Neuronal stem cell (in vitro differentiated cells): Measurements from ENCODE around the gene DEFB108B. TPM values are rescaled to one million over a fixed set of nuclear protein-coding genes. Genes with fewer than 3 reads are reported as not detected.
"Not testable (repeated sequence)": the region's sequence is repeated elsewhere in the genome, so short reads cannot be mapped to it uniquely, and the experiment has no call there.

Experiments used
- DNase-seq: peaks from one replicate; pipeline ENCODE4 v3.0.0-alpha.2; 2013; ENCODE audit warnings: low spot score
- H2AFZ ChIP-seq: one replicate; pipeline ENCODE4 v1.6.1; 2013; ENCODE audit warnings: mild to moderate bottlenecking, low read length, inconsistent platforms
- H2AK5ac ChIP-seq: 2 replicates; pipeline ENCODE4 v1.6.1; 2013; ENCODE audit warnings: low read depth, mild to moderate bottlenecking, inconsistent platforms, low read length, moderate library complexity, mixed read lengths
- H2BK120ac ChIP-seq: 2 replicates; pipeline ENCODE4 v1.6.1; 2013; ENCODE audit warnings: low read depth, mild to moderate bottlenecking, inconsistent platforms, low read length, moderate library complexity, mixed read lengths
- H2BK12ac ChIP-seq: one replicate; pipeline ENCODE4 v1.6.1; 2013; ENCODE audit warnings: low read length, inconsistent platforms
- H2BK15ac ChIP-seq: 2 replicates; pipeline ENCODE4 v1.6.1; 2013; ENCODE audit warnings: mild to moderate bottlenecking, low read length, inconsistent platforms, mixed read lengths
- H2BK5ac ChIP-seq: one replicate; pipeline ENCODE4 v1.6.1; 2013; ENCODE audit warnings: inconsistent platforms, mild to moderate bottlenecking, low read length, moderate library complexity
- H3K14ac ChIP-seq: one replicate; pipeline ENCODE4 v1.6.1; 2013; ENCODE audit warnings: low read length, inconsistent platforms
- H3K18ac ChIP-seq: 2 replicates; pipeline ENCODE4 v1.6.1; 2013; ENCODE audit warnings: low read length, inconsistent platforms
- H3K23ac ChIP-seq: 2 replicates; pipeline ENCODE4 v1.6.1; 2013; ENCODE audit warnings: low read depth, mild to moderate bottlenecking, mixed read lengths, low read length, inconsistent platforms; ENCODE audit not compliant: poor library complexity
- H3K27ac ChIP-seq: replicated peaks from 3 replicates; pipeline ENCODE4 v1.5.1; 2013; ENCODE audit warnings: low read length, inconsistent platforms
- H3K27me3 ChIP-seq, 3 experiments: 2 replicates each; pipeline ENCODE4 v1.6.1; 2013; ENCODE audit warnings: low read length in 3 of 3, mild to moderate bottlenecking in 2 of 3, inconsistent platforms in 1 of 3, low read depth in 1 of 3, mixed read lengths in 1 of 3, moderate library complexity in 1 of 3; ENCODE audit not compliant: control insufficient read depth in 3 of 3, insufficient read depth in 3 of 3
- H3K36me3 ChIP-seq, 2 donors: replicated peaks in 1 of 2; 2 replicates each; pipeline ENCODE4 v1.6.1; 2013; ENCODE audit warnings: low read length in 2 of 2; ENCODE audit not compliant: control insufficient read depth in 2 of 2, insufficient read depth in 2 of 2
- H3K4ac ChIP-seq: 2 replicates; pipeline ENCODE4 v1.6.1; 2013; ENCODE audit warnings: inconsistent platforms, mild to moderate bottlenecking, low read length, moderate library complexity
- H3K4me1 ChIP-seq, 2 donors: 1 replicate in 1 of 2; 2 replicates in 1 of 2; pipeline ENCODE4 v1.6.1; 2013; ENCODE audit warnings: low read length in 2 of 2, low read depth in 1 of 2; ENCODE audit not compliant: control insufficient read depth in 2 of 2, insufficient read depth in 1 of 2
- H3K4me2 ChIP-seq: one replicate; pipeline ENCODE4 v1.6.1; 2013; ENCODE audit warnings: mild to moderate bottlenecking, low read length, inconsistent platforms; ENCODE audit not compliant: insufficient read depth, poor library complexity, severe bottlenecking
- H3K4me3 ChIP-seq, 2 donors: 2 replicates each; pipeline ENCODE4 v1.5.1; 2013; ENCODE audit warnings: low read length in 2 of 2, mild to moderate bottlenecking in 2 of 2, inconsistent platforms in 1 of 2, moderate library complexity in 1 of 2
- H3K79me1 ChIP-seq: one replicate; pipeline ENCODE4 v1.6.1; 2013; ENCODE audit warnings: low read depth, mild to moderate bottlenecking, inconsistent platforms, low read length, moderate library complexity
- H3K9ac ChIP-seq: one replicate; pipeline ENCODE4 v1.6.1; 2013; ENCODE audit warnings: mild to moderate bottlenecking, low read depth, low read length, inconsistent platforms; ENCODE audit not compliant: poor library complexity
- H3K9me3 ChIP-seq, 2 donors: replicated peaks in 1 of 2; 2 replicates each; pipeline versions ENCODE3 to v1.6.1; 2013; ENCODE audit warnings: low read length in 2 of 2, mild to moderate bottlenecking in 2 of 2, inconsistent platforms in 1 of 2, low read depth in 1 of 2, mixed read lengths in 1 of 2, moderate library complexity in 1 of 2; ENCODE audit not compliant: control insufficient read depth in 2 of 2, insufficient read depth in 1 of 2
- H4K8ac ChIP-seq: one replicate; pipeline ENCODE4 v1.6.1; 2013; ENCODE audit warnings: low read depth, mild to moderate bottlenecking, inconsistent platforms, low read length, moderate library complexity
- H4K91ac ChIP-seq: one replicate; pipeline ENCODE4 v1.6.1; 2013; ENCODE audit warnings: low read length, low read depth, mild to moderate bottlenecking, inconsistent platforms; ENCODE audit not compliant: poor library complexity
- WGBS, 2 donors: extraction: QIAGEN DNeasy Blood & Tissue Kit; methylation state at CpG; one replicate each; pipeline ENCODE4 v1.1.7; 2013; ENCODE audit warnings: missing lambda C conversion rate in 2 of 2, mixed read lengths in 1 of 2; ENCODE audit not compliant: insufficient read length in 2 of 2, insufficient replicate concordance in 1 of 2; ENCODE audit errors: extremely low coverage in 2 of 2; 5-methylcytosine and 5-hydroxymethylcytosine counted together
- small RNA-seq: library from polyadenylated mRNA; stranded (forward); fragments of <200 nt; extraction: miRNeasy Mini kit (QIAGEN cat#:217004); gene quantifications from one replicate; pipeline ENCODE3, GENCODE V24; 2013; ENCODE audit not compliant: insufficient read depth

Gene DEFB108B

DNA sequence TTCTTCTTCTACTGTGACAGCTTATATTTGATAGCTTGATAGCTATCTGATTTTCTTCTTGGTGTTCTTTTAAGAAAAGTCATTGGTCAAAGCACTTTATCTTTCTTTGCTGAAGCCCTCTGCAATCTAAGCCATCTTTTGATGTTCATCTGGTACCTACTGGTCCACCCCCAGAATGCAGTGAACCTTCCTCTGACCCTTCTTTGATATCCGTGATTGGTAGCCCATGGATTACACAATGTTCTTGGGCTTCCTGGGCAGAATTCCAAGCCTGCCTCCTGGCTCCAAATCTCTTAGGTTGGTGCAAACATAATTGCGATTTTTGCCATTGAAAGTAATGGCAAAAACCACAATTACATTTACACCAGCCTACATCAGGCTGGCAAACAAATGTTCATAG is 43.3 kb downstream of the DEFB108B start:
- not testable (repeated sequence) for H3K79me1 ChIP-seq, H3K27me3 ChIP-seq, H3K9ac ChIP-seq, H2BK5ac ChIP-seq, H3K23ac ChIP-seq, H4K91ac ChIP-seq, H2AK5ac ChIP-seq, H3K27ac ChIP-seq, H3K4me2 ChIP-seq, DNase-seq, H3K9me3 ChIP-seq, H3K4me3 ChIP-seq, H2BK120ac ChIP-seq, H2AFZ ChIP-seq, H3K14ac ChIP-seq, H3K18ac ChIP-seq, H3K4me1 ChIP-seq, H2BK12ac ChIP-seq, H2BK15ac ChIP-seq, H4K8ac ChIP-seq, H3K4ac ChIP-seq, H3K36me3 ChIP-seq
- WGBS, 2 donors, result no CpG with 5 or more reads among the region's 2 CpGs

DNA sequence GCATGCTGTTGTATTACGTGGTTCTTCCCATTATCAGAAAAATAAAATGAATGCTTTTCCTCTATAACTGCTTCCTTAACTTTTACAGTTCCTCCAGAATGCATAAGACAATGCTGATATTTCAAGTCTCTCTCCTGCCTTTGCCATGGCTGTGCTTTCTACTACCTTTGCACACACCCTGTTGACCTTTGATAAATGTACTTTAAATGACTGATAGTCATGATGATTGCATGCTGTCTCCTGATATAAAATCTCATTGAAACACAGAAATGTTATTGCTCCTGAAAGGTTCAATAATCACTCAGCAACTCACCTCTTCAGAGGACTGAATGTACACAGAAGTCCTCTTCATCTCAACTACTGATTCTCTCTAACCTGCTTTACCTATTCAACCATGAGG is 45.1 kb downstream of the DEFB108B start, which contains the start of gene DEFB131B:
Gene DEFB131B, plus strand, starts transcription at position 395 of the 400 bp plus-strand sequence. Its CDS starts 0 bp downstream, at position 395.
- not testable (repeated sequence) for H3K4me3 ChIP-seq, H2BK120ac ChIP-seq, H3K23ac ChIP-seq, H3K36me3 ChIP-seq, H2BK15ac ChIP-seq, H3K14ac ChIP-seq, H2BK12ac ChIP-seq, H3K9me3 ChIP-seq, H3K4me1 ChIP-seq, H2AK5ac ChIP-seq, DNase-seq, H3K9ac ChIP-seq, H3K4me2 ChIP-seq, H2BK5ac ChIP-seq, H3K18ac ChIP-seq, H3K27me3 ChIP-seq, H2AFZ ChIP-seq, H3K4ac ChIP-seq, H4K91ac ChIP-seq, H3K79me1 ChIP-seq, H4K8ac ChIP-seq, H3K27ac ChIP-seq
- no CpG with 5 or more reads among the region's 1 CpG for WGBS, 2 donors

DNA sequence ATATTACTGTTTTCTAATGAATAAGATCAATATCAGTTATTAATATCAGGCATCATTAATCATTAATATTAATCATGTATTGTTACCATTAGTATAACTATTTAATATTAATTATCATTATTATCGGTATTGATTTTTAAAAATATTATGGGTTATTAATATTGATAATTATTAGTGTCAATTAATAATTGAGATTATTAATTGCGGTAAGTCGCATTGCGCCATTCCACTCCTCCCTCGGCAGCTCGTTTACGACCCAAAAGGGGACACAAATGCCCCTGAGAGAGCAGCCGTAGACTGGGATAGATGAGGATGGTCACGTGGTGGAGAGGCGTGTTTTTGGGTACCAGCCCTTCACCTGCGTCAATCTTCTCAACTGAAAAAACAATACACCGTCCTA is 52.8 kb downstream of the DEFB108B start:
- H3K9ac ChIP-seq, H3K4me3 ChIP-seq, H3K36me3 ChIP-seq, H4K8ac ChIP-seq, H3K23ac ChIP-seq, H3K79me1 ChIP-seq, H4K91ac ChIP-seq, H2BK12ac ChIP-seq, H2BK120ac ChIP-seq, H3K18ac ChIP-seq, H3K4me2 ChIP-seq, H3K4ac ChIP-seq, H2AFZ ChIP-seq, H3K14ac ChIP-seq, H3K27ac ChIP-seq, H3K27me3 ChIP-seq, H3K4me1 ChIP-seq, DNase-seq, H2BK15ac ChIP-seq, H3K9me3 ChIP-seq, H2BK5ac ChIP-seq, H2AK5ac ChIP-seq: not testable (repeated sequence)
- no CpG with 5 or more reads among the region's 12 CpGs for WGBS, 2 donors

Small RNA genes within 50 kb of the gene (small RNA-seq; reads per million reads assigned to genes)
- gene RNA5SP342, result not detected
